OCI-LY7 (cell line): Measurements from ENCODE around the gene MGMT. TPM values are rescaled to one million over a fixed set of nuclear protein-coding genes. Genes with fewer than 3 reads are reported as not detected.

Source experiments
- BruUV-seq: library from RNA; stranded (reverse); fragments of 400-500 nt; replicated peaks from 2 replicates; lab custom pipeline; 2021; lab: Mats Ljungman, UMichigan
- CTCF ChIA-PET: fragments of 300-600 bp; sonication (Branson Sonifier 250); formaldehyde crosslinking; loops from one replicate; lab custom pipeline; 2022; ENCODE audit warnings: antibody characterized with exemption; ENCODE audit not compliant: unreplicated experiment; lab: Charles Lee
- POLR2A ChIA-PET: fragments of 300-600 bp; sonication (Branson Sonifier 250); formaldehyde crosslinking; loops from one replicate; lab custom pipeline; 2022; ENCODE audit warnings: antibody characterized with exemption; lab: Charles Lee
- DNase-seq: peaks from one replicate; pipeline ENCODE4 v3.0.0-alpha.2; 2015; ENCODE audit warnings: low spot score
- H2AFZ ChIP-seq: fragments of 200-600 bp; sonication (generic), shearing (Covaris generic); 2 replicates; pipeline ENCODE4 v1.6.1; 2014; ENCODE audit warnings: mild to moderate bottlenecking, antibody characterized with exemption, low read length, moderate library complexity
- H3K27ac ChIP-seq: fragments of 200-600 bp; sonication (generic); 2 replicates; pipeline ENCODE4 v1.5.1; 2014; ENCODE audit warnings: mixed run types, low read depth, mild to moderate bottlenecking, moderate library complexity, low read length, inconsistent platforms; ENCODE audit not compliant: poor library complexity, severe bottlenecking
- H3K36me3 ChIP-seq: fragments of 200-600 bp; sonication (generic); 2 replicates; pipeline ENCODE4 v1.6.1; 2014; ENCODE audit warnings: mild to moderate bottlenecking, antibody characterized with exemption, low read length, moderate library complexity, mixed read lengths; ENCODE audit not compliant: insufficient read depth
- H3K4me1 ChIP-seq: fragments of 200-600 bp; sonication (generic); 2 replicates; pipeline ENCODE4 v1.5.1; 2014; ENCODE audit warnings: mild to moderate bottlenecking, low read length; ENCODE audit not compliant: insufficient read depth, poor library complexity, severe bottlenecking
- H3K4me2 ChIP-seq: fragments of 200-600 bp; sonication (generic); 2 replicates; pipeline ENCODE4 v1.6.1; 2014; ENCODE audit warnings: mild to moderate bottlenecking, low read length
- H3K4me3 ChIP-seq: fragments of 200-600 bp; sonication (generic); 2 replicates; pipeline ENCODE4 v1.5.1; 2014; ENCODE audit warnings: mild to moderate bottlenecking, low read depth, low read length; ENCODE audit not compliant: poor library complexity, severe bottlenecking
- H3K79me2 ChIP-seq: fragments of 200-600 bp; sonication (generic); 2 replicates; pipeline ENCODE4 v1.6.1; 2016; ENCODE audit warnings: low read depth, mild to moderate bottlenecking, low read length, moderate library complexity, mixed read lengths; ENCODE audit not compliant: insufficient read depth
- H3K9me2 ChIP-seq: fragments of 200-600 bp; sonication (generic); 2 replicates; pipeline ENCODE4 v1.6.1; 2016; ENCODE audit warnings: mild to moderate bottlenecking, low read length, mixed read lengths; ENCODE audit not compliant: insufficient read depth
- H3K9me3 ChIP-seq: fragments of 200-600 bp; sonication (generic); 2 replicates; pipeline ENCODE4 v1.6.1; 2014; ENCODE audit warnings: mild to moderate bottlenecking, mixed run types, low read length, mixed read lengths
- H4K20me1 ChIP-seq: fragments of 200-600 bp; sonication (generic); 2 replicates; pipeline ENCODE4 v1.6.1; 2014; ENCODE audit warnings: mild to moderate bottlenecking, antibody characterized with exemption, low read length, moderate library complexity, mixed read lengths; ENCODE audit not compliant: insufficient read depth
- CTCF ChIP-seq: fragments of 200-600 bp; sonication (generic); conservative IDR thresholded peaks from 2 replicates; pipeline ENCODE4 v1.5.1; 2014; ENCODE audit warnings: mild to moderate bottlenecking, antibody characterized with exemption, low read length, moderate library complexity, mixed read lengths
- EZH2phosphoT487 ChIP-seq: fragments of 200-600 bp; sonication (generic); IDR thresholded peaks from 2 replicates; pipeline ENCODE4 v1.6.1; 2018; ENCODE audit warnings: low read depth, borderline replicate concordance, mild to moderate bottlenecking, mixed run types, antibody characterized with exemption, low read length, moderate library complexity, mixed read lengths
- intact Hi-C: fragments of 100-400 bp; cut with micrococcal nuclease; formaldehyde crosslinking; loops from one replicate; pipeline ENCODE4 v1.10.0; 2022; ENCODE audit not compliant: unreplicated experiment
- total RNA-seq, 2 experiments: library from RNA; depleted of rRNA in 1 of 2; stranded (reverse); fragments of >200 nt in 1 of 2; shearing (Covaris generic) in 1 of 2; gene quantifications; 2 replicates each; pipeline ENCODE4 v1.2.3, GENCODE V29; 2014 to 2022

Gene MGMT
- total RNA-seq, 2 experiments from 2014 or later = 19.7 to 25.0 TPM

- Histone ChIP-seq H3K9me2 (no peaks in the 10 kb centered on the region), H3K27ac (no peak overlapping the region), H3K4me3 (no peak overlapping the region), H3K4me2 (no peak overlapping the region), H4K20me1 (no peaks in the 10 kb centered on the region), H3K79me2 (no peaks in the 10 kb centered on the region), H3K4me1 (no peaks in the 10 kb centered on the region), H2AFZ (no peak overlapping the region), H3K9me3 (no peaks in the 10 kb centered on the region), H3K36me3 (no peaks in the 10 kb centered on the region)
- intact Hi-C loops = no loop called here
- ChIA-PET CTCF (no interaction called here), POLR2A (no interaction called here)
- no peak for TF ChIP-seq CTCF
- no peak for TF ChIP-seq EZH2phosphoT487
- no TSS peak for BruUV-seq
- no peak for DNase-seq
Measured at GRCh38 chr10:129706081-129706480, 239.0 kb downstream of the MGMT start.

GRCh38 chr10:129706523-129706922 is 239.5 kb downstream of the MGMT start:
- Histone ChIP-seq H3K9me3 (no peaks in the 10 kb centered on the region), H3K4me3 (no peak overlapping the region), H3K79me2 (no peaks in the 10 kb centered on the region), H3K27ac (no peak overlapping the region), H3K4me2 (no peak overlapping the region), H3K36me3 (no peaks in the 10 kb centered on the region), H3K9me2 (no peaks in the 10 kb centered on the region), H3K4me1 (no peaks in the 10 kb centered on the region), H2AFZ (no peak overlapping the region), H4K20me1 (no peaks in the 10 kb centered on the region)
- intact Hi-C loops = no loop called here
- DNase-seq = no peak
- POLR2A ChIA-PET = no interaction called here
- TF ChIP-seq CTCF = no peak
- TF ChIP-seq EZH2phosphoT487 = no peak
- no TSS peak for BruUV-seq
- CTCF ChIA-PET = no interaction called here

- Histone ChIP-seq H3K4me1 (no peaks in the 10 kb centered on the region), H3K4me3 (no peak overlapping the region), H3K4me2 (no peak overlapping the region), H2AFZ (no peak overlapping the region), H3K36me3 (no peaks in the 10 kb centered on the region), H3K9me3 (no peaks in the 10 kb centered on the region), H3K79me2 (no peaks in the 10 kb centered on the region), H3K27ac (no peak overlapping the region), H4K20me1 (no peaks in the 10 kb centered on the region), H3K9me2 (no peaks in the 10 kb centered on the region)
- TF ChIP-seq EZH2phosphoT487 (no peak), CTCF (no peak)
- DNase-seq = no peak
- ChIA-PET CTCF (no interaction called here), POLR2A (no interaction called here)
- intact Hi-C loops = no loop called here
- BruUV-seq = no TSS peak
Measured at GRCh38 chr10:129707406-129708388, 240.7 kb downstream of the MGMT start.
